GM19455 (cell line): ENCODE data around the gene CRADD.
"Not testable (repeated sequence)": the region's sequence is repeated elsewhere in the genome, so short reads cannot be mapped to it uniquely, and the experiment has no call there.

ENCODE experiments used
- ATAC-seq: cut with Tn5 transposase; IDR thresholded peaks from one replicate; pipeline ENCODE4 v1.9.1; 2021; ENCODE audit not compliant: unreplicated experiment

Gene CRADD

DNA sequence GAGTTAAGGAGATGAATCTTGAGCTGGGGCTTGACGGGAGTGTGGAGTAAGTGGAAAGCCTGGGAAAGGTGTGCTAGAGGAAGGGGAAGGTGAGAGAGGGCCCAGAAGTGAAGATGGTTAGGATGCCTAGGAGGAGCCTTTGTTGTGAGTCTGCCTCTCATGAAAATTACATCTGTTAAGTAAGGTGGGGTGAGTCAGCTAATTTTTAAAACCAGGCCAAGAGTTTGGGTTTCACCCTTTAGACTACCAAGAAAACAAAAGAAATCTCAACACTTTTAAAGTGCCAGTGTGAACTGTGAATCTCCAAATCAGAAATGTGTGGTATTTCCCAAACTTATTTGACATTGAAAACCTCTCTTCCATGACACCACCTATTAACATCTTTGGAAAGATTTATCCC, 185.2 kb downstream of the CRADD start:
- ATAC-seq = no peak

DNA sequence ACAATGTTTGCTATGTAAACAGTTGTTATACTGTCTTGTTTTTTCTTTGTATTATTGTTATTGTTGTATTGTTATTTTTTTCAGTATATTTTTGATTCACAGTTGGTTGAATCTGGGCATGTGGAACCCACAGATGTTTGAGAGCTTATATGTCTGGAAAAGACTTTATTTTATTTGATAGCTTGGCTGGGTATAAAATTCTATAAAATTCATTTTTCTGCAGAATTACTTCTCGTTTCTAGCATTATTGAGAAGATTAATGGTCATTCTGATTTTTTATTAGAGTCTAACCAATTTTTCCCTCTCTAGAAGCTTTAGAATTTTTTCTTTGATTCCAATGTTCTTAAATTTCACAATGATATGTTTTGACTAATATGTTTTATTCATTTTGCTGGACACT, 188.6 kb downstream of the CRADD start:
- ATAC-seq = no peak

DNA sequence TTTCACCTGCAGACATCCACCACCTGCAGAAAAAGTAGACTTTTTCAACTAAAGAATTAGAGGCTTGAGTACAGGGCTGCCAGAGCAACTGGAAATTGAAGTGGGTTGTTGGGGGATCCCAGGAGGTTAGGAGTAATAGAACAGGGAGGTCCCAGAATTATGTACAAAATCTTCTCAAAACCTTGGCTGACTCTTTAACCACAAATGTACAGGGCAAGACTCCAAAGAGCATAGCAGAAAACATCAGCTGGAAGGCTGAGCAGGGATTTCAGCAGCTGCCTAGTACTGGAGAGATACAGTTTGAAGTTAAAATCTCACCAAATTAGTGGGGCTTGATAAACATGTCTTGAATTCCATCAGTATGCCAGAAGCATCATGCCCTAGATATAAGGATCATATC, 191.6 kb downstream of the CRADD start:
- ATAC-seq = no peak

DNA sequence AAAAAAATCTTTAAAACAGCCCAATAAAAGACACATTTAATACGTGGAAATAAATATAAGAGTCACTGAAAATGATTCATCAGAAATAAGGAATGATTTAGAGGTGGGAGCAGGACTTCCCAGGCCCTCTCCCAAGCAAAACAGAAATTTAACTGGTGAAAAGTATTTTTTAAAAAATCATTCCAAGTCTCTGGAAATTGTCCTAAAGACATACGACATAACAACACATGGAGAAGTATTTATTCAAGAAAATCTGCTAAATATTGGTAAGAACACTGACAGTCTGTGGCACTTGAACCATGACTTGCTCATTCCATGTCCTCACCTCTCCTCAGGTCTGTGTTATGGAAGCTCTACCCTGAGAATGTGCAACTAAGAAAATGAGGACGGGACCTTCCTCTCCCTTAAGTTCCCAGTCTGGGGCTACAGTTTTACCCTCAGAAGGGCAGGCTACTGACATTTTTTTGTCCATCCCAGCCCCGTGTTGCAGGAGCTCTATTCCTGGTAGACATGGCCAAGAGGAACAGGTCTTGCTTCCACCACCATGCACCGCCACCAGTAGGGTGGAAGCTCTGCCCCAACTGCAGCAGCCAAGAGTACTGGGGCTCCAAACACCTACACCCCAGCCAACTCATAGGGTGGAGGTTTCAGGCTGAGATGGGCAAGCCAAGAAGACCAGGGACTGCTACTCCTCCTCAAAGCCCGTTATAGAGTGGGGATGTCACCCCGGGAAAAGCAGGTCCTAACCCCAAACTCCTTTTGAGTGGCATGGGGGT, 193.0 kb downstream of the CRADD start:
- no peak for ATAC-seq

DNA sequence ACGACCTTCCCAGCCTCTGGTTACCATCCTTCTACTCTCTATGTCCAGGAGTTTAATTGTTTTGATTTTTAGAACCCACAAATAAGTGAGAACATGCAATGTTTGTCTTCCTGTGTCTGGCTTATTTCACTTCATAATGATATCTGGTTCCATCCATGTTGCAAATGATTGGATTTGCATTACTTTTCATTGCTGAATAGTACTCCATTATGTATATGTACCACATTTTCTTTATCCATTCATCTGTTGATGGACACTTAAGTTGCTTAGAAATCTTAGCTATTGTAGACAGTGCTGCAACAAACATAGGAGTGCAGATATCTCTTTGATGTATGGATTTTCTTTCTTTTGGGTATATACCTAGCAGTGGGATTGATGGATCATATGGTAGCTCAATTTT, 194.4 kb downstream of the CRADD start:
- not testable (repeated sequence) for ATAC-seq

DNA sequence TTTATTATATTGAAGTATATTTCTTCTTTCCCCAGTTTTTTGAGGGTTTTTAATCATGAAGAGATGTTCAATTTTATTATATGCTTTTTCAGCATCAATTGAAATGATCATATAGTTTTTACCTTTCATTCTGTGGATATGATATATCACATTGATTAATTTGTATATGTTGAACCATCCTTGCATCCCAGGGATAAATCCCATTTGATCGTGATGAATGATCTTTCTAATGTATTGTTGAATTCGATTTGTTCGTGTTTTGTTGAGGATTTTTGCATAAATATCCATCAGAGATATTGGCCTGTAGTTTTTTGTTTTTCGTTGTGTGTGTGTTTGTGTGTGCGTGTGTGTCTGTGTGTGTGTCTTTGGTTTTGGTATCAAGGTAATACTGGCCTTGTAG, 196.4 kb downstream of the CRADD start:
- no peak for ATAC-seq

DNA sequence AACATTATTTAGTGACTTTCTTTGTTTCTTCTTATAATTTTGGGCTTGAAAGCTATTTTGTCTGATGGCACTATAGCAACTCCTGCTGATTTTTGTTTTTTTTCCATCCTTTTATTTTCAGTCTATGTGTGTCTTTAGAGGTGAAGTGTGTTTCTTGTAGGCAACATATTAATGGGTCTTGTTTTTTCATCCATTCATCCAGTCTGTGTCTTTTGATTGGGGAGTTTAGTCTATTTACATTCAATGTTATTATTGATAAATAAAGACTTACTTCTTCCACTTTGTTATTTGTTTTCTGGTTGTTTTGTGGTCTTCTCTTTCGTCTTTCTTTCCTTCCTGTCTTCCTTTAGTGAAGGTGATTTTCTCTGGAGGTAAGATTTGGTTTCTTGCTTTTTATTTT, 198.0 kb downstream of the CRADD start:
- no peak for ATAC-seq

DNA sequence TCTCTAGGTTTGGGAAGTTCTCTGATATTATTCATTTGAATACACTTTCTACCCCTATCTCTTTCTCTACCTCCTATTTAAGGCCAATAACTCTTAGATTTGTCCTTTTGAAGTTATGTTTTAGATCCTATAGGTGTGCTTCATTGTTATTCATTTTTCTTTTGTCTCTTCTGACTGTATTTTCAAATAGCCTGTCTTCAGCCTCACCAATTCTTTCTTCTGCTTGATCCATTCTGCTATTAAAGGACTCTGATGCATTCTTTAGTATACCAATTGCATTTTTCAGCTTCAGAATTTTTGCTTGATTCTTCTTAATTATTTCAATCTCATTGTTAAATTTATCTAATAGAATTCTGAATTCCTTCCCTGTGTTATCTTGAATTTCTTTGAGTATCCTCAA, 199.2 kb downstream of the CRADD start:
- ATAC-seq = no peak

DNA sequence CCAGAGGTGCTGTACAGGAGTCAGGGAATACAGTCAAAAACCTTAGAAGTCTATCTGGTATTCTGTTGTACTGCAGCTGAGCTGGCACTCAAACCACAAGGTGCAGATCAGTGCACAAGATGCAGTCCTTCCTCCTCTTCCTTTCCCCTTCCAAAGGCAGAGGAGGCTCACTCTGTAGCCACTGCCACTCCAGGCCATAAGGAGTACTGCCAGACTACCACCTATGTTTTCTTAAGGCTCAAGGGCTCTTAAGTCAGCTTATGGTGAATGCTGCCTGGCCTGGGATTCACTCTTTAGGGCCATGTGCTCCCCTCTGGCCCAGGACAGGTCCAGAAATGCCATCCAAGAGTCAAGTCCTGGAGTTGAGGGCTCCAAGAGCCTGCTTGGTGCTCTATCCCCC, 200.3 kb downstream of the CRADD start:
- no peak for ATAC-seq

DNA sequence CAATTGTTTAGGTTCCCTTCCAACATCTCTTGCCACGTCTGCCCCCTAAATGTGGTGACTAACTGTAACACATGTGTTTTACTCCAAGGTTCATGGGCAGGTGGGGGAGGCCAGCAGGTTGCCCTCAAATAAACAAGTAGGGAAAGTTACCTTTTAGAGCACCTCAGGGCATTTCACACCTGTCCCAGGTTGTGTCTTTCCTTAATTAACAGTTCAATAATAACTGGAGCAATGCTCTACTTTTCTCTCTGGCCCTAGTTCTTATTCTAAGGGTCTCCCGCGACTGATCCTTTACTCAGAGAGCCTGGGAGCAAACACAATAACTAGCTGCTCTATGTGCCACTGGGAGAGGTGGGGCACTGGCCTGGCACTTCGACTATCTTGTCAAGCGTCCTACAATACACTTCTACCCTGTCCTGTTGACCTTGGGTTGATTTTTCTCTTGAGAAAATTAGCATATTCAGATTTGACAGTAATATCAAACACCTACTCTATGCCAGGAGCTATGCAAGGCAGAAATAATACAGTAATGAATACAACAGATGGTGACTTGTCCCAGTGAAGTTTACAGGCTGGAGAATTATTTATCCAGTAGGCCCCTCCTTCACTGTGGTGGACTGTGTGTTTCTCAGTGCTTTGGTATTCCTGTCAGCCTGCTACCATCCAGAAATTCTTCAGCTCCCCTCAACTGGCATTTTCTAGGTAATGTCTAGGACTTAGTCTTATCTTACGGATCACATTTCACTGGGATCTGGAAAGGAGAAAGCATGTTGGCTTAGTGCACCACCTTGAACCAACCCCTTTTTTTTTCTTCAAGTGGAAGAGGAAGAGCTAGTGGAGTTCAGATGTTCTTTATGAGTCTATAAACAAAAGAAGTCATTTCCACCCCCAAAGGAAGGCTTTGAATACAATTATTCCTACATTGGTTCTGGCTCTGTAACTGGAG, 202.6 kb downstream of the CRADD start:
- no peak for ATAC-seq

DNA sequence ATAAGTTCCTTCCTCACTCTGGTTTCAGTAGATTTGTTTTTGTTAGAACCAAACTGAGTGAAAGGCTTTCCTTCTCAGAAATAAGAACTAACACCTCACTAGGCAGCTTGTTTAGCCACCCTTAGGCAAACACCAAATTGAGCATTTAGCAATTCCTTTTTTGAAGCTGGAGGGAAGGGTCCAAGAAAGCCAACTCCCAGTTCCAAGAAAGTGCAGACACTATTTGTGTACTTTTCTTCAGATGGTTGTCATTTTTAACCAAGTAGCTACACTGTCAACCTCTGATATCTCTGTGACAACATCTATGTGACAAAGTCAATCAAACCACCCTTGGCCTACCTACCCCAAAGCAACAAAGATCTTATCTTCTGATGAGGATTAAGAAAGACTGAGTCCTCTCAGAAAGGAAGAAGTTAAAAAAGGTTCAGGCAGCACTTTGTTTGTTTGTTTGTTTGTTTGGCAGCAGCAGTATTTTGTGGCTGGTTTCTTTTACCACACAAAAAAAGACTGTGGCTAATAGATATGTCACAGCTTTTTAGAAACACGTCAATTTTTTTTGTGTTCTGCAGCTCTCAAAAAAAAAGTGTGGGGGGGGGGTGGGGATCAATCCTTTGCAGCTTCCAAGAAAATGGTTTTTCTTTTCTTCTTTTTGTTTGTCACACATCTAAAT, 203.8 kb downstream of the CRADD start:
- ATAC-seq = no peak

DNA sequence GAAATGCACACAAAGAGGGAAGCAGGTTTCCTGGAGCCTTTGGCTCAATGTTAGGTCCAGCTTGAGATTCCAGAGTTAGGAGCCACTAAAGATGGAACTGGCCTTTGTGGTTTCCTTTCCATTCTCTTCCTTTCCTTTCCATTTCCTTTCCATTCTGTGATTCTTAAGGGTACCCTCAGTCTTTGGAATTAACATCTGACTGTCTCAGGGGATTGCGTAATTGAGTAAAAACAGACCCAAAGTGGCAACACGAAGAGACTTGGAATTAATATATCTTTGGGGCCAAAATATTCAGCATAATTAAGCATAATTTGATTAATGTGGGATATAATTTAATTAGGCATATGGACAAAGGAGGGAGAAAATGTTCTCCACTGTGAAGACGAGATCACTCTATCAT, 205.6 kb downstream of the CRADD start:
- ATAC-seq = no peak

DNA sequence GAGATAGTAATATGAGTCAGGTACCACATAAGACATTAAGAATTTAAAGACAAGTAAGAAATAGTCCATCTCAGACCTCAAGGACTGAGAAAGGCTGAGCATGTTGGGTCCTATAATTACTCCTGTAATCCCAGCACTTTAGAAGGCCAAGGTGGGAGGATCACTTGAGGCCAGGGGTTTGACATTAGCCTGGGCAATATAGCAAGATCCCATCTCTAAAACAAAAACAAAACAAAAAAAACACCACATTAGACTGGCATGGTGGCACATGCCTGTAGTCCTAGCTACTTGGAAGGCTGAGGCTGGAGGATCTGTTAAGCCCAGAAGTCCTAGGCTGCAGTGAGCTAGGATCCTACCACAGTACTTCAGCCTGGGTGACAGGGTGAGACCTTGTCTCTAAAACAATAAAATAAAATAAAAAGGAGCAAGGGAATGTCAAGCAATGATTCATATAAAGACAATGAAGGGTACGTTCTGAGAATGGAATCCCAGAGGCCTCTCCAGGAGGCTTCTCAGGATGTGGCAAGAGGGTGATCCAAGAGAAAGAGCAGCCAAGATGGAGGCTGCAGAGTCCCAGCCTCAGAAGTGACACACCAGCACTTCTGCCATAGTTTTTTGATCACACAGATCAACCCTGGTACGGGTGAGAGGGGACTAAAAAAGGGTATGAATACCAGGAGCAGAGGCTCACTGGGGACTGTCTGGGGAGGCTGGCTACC, 206.4 kb downstream of the CRADD start:
- no peak for ATAC-seq

DNA sequence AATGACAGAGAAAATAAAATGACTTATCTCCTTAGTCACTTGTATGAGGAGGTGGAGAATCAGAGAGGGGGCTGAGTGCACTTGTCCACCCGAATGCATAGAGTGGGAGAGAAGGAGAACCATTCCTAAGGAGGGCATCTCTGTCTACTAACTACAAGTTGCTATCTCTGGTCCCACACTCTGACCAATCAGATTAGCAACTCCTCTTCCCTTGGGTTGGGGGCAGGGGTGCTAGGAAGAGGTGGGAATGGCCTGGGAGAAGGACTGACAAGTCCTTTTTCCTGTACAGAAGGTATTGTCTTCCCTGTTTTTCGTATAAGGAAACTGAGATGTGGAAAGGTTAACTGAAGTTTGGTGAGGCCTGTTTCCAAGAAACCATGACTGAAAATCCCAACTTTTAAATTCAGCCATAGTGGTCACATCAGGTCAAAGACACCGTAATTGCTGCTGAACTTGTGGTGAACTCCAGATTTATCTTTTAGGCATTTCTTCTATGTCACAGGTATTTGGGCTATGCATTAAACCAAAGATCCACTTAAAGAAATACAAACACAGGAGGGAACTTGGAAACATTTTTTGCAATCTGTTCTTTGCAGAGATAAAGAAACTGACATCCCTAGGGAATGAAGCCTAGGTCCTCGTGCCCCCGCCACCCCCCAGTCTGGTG, 207.8 kb downstream of the CRADD start:
- ATAC-seq = no peak

DNA sequence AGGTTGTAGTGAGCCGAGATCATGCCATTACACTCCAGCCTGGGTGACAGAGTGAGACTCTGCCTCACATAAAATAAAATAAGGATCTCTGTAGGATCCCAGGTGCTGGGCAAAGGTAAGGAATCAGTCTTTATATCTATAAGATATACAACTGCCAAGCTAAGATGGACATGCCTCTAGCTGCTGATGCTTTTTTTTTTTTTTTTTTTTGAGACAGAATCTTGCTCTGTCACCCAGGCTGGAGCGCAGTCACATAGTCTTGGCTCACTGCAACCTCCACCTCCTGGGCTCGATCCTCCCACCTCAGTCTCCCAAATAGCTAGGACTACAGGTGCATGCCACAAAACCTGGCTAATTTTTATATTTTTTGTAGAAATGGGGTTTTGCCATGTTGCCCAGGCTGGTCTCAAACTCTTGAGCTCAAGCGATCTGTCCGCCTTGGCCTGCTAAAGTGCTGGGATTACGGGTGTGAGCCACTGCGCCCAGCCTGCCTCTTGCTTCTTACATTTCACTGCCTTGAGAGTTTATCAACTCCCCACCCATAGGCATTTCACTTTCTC, 208.9 kb downstream of the CRADD start:
- ATAC-seq = not testable (repeated sequence)

DNA sequence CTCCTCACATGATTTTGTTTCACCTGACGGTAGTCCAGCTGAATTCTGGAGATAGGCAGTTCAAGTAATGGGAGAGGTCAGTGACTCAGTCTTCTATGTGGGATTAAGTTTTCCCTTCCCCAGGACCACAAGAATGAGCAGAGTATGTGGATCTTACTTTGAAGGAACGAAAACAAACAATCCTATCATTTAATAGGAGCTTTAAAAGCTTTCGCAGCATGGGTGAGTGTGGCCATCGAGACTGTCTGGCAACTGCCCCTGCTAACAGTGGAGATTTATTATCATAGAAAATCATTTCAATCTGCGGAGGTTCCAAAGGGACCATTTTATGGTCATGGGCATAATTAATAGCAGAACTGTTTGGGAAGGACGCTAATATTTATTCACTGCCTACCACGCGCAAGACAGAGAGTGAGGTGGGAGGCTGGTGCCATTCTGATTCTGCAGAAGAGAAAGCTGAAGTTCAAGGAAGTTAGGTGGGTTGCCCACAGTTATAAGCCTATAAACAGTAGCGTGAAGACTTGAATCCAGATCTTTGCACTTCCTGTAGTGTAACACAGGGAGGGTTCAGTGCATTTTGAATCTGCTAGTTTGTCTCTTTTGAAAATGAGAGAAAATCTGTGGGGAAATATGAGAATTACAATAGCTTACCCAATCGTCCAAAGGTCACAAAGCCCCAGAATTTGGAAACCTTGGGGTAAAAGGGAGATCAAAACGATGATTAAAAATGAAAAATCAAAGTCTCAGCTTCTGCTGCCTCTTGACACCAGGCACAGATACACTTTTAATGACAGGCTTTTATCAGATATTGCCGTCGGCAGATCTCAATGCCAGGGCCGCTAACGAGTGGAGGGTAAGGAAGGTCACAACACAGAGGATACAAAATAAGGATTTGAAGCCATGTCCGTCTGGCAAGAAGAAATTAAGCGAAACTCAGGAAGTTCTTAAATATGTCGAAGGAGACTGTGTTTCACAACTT, 209.6 kb downstream of the CRADD start:
- no peak for ATAC-seq

DNA sequence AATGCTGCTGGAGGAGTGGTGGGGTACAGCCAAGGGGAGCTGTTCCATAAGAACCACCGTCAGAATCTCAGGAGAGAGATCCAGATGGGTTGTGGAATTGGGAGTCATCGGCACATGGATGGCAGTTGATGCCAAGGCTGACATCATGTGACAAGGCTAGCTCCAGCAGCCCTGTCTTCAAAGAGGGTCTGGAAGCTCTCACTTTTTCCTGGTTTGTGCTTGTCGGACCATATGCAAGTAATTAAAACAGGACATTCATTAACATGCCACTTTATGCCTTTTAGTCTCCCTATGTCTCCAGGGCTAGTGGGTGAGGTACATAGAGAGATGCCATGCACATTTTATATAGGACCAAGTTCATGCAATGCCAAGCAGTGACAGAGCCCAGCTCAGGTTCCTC, 211.8 kb downstream of the CRADD start:
- ATAC-seq = no peak

DNA sequence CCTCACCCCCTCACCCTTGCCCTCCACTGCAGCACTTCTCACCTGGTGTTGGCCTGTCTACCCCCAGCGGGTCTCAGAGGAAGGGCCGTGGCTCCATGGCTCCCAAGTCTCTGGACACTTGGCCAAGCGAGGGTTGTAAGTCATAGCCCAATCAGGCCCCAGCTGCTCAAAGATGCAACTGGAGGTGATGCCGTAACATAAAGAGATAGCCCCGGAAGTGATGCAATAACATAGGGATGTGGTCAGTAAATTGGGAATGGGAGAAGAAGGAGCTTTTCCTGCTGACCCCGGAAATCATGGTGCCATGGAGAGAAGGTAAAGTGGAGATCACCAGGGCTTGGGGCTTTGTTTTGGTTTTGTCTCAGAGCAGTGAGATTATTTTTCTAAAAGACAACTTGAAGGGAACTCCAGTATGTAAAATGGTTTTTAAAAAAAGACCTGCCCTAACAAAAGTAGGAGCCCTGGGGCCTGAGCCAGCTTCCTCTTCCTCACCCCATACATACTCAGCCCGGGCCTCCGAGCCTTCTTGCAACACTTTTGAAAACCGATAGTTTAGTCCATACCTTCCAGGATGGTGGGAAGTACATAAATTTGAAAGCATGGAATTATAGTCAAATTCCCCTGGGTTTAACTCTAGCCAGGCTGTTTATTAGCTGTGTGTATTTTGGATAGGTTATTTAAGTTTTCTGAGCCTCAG, 212.5 kb downstream of the CRADD start:
- no peak for ATAC-seq
